GM19239 (cell line): Measurements from ENCODE around the gene MRGPRF.
A peak's percentile ranks its signal among the peaks of the same experiment; 100 is the strongest.

Experiments
- DNase-seq: peaks from one replicate; pipeline ENCODE4 v3.0.0; 2011; ENCODE audit warnings: low spot score; ENCODE audit not compliant: insufficient read length
- FAIRE-seq: peaks from 2 replicates; lab custom pipeline; 2011; peaks lifted over from hg19 to GRCh38; lab: Jason Lieb, UNC

MRGPRF gene

DNA sequence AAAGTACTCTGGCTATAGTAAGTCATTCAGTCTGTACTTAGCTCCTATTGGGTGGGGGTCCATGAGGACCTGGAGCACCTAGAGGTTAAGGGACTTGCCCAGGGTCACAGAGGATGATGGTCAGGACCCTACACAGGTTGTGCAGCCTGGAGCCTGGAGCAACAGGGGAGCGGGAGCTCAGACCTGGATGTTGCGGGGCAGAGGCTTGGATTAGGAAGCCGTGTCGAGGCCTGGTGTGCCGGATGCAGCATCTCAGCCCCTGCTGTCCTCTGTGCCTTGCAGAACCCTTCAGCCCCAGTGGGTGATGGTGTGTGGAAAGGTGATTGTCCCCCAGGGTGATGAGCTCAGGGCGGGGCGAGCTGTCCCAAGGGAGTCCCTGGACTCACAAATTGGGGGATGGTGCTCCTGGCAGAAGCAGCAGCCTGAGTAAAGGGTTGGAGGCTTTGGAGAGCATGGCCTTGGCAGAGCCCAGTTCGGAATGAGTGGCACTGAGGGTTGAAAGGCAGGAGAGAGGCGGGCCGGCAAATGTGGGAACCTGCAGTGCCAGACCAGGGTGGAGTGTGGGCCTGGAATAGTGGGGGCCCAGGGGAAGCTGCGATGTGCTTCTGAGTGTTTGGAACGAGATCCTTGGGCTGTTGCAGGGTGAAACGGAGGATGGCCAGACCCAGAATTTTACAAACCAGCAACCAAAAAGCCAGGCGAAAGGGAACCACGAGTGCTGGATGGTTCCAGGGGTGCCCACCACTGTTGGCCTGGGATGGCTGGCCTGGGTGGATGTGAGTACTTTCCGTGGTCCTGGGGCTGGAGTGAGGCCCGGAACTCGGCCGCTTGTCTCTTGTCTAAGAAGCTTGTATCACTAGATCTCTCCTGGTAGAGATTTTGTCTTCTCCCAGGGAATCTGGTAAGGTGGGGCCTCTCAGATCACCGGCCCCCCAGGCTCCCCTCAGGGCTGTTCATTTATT, 38.6 kb upstream of the MRGPRF start:
- DNase-seq (no peak), FAIRE-seq (no peak)

DNA sequence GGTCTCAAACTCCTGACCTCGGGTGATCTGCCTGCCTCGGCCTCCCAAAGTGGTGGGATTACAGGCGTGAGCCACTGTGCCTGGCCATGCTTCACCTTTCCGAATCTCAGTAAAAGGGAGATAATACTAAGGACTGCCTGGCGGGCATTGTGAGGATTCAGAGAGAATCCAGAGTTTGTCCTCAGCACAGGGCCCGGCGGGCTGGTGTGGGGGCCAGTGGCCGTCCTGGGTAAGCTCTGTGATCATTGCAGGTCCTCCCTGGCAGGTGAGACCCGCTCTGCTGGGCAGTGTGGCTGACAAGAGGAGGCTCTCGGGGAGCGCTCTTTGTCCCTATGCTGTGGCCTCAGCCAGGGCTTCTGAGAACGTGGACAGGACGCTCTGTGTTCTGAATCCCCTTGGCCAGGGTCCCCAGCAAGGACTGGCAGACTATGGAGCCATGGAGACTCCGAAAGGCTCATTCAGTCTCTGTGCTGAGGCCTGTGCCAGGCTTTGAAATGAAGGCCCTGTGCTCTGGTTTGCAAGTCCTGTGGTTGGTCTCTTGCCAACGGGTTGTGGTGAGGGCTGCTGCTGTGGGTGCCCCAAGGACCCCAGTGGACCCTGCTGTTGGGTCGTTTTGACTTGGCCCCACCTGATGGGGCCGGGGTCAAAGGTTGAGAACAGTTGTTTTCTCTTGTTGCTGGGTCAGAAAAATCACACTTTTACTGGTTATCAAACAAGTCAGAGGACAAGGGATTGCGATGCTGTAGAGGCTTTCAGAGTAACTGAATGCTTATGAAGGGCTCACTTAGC, 37.7 kb upstream of the MRGPRF start:
- FAIRE-seq (no peak), DNase-seq (no peak)

DNA sequence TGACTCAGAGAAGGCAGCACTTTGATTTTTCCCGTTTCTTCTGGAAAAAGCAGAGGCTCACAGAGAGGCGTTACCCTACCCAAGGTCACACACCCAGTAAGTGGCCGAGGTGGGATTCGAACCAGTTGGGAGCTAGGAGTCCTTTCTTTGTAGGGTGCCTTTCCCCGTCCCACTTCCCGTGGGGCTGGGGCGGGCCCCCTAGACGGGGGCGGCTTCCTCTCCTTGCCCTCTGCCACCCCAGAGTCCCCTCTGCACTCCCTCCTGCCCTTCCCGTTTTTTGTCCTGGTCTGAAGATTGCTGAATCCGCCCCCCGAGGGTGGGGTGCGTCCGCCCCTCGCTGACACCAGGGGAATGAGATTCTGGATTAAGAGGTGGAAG, 36.4 kb upstream of the MRGPRF start:
- no peak for DNase-seq
- peak; percentile 31 for FAIRE-seq

DNA sequence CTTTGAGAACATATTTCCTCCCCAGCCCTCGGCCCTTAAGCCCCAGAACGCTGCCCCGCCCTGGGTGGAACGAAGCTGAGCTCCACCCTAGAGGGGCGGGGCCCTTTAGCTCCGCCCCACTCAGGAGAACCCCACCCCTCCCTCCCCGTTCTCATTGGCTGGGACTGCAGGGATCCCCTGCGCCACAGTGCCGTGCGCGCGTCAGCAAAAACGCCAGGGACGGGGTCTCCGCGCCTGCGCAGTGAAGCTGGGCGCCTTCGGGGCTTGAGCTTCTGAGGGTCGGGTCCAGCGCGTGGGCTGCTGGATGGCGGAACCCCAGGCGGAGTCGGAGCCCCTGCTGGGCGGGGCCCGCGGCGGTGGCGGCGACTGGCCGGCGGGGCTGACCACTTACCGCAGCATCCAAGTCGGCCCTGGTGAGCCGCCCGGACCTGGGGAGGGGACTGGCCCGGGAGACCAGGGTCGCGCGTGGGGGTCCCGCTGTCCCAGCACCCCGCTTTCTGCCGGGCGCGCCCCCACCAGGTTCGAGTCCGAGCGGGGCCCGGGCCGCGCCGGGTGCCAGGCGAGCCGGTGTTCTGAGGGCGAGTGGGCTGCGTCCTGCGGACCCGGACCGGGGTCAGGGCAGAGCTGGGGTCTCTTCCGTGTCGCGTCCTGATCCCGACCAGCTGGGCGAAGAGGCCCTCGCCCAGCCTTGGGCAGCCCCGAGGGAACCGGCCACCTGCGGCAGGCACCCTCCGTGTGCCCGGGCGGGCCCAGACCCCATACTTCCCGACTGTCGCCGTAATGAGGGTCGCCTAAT, 35.8 kb upstream of the MRGPRF start, which contains the start of gene TPCN2:
Gene TPCN2, plus strand, starts transcription at position 239 of the 796 bp plus-strand sequence. Its CDS starts 66 bp downstream, at position 305.
- FAIRE-seq (peak; percentile 95), DNase-seq (peak; percentile 94)

DNA sequence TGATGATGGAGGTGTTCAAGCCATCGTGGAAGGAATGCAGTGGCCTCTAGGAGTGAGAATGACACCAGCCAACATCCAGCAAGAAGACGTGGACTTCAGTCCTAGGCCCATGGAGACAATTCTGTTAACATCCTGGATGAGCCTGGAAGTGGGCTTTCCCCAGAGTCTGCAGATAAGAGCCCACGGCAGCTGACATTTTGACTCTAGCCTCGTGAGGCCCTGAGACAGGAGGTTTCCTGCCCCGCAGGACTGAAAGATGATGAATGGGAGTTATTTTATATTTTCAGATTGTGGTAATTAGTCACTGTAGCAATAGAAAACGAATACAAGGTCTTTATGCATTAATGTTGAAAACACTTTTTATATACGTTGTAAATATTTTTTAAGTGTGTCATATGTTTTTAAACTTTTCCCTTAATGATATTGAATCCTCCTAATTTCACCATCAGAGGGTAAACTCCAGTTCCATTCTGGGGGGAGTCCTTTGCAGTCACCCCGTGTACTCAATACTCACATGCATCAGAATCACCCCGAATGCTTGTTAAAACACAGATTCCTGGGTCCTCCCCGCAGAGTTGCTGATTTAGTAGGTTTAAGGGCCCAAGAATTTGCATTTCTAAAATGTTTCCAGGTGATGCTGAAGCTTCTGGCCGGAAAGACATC, 35.1 kb upstream of the MRGPRF start:
- no peak for DNase-seq
- no peak for FAIRE-seq

DNA sequence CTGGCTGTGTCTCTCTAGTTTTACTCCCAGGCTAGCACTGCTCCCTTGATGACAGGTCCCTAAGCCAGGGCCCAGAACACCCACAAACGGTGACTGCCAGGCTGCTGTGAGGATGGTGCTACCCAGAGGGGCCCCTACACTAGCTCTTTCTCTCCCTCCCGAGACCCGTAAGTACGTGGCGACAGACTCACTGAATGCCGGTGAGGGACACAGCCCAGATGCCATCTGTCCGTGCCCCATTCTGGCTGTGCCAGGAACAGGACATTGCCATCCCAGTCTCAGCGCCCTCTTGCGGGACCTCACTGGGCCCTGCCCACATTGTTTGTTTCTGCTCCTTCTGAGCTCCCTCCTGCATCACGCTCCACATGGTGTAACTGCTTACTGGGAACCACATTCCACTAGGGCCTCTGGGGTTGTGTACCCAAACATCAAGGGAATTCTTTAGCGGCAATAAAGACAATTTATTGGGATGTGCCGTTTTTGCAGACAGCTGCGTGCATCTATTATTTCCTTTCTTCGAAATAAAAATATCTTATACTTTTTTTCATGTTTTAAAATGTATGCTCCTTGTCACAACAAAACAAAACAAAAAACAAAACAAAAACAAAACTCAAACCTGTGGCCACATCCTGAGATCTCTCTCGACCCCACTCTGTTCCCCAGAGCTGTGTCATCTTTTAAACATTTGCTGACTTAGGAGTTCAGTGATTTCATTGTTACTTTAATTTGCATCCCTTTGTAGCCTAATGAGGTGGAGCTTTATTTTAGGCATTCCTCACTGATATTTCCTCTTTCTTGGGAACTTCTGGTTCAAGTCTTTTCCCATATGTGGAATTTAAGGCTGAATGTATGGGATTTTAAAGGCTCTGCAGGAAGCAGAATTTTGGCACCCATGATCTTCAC, 31.3 kb upstream of the MRGPRF start:
- FAIRE-seq (no peak), DNase-seq (no peak)

DNA sequence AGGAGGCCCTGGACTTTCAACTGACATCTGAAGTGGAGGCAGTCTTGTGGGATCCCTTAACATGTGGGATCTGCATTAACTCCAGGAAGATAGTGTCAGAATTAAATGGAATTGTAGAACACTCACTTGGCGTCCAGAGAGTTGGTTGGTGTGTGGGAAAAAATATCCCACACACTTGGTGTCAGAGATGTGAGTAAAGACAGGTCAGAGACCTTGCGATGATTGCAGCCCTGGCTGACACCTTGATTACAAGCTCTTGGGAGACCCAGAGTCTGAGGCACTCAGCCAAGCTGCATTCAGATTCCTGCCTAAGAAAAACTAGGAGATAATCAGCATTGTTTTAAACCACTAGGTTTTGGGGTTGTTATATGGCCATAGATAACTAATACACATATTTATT, 28.5 kb upstream of the MRGPRF start:
- FAIRE-seq (no peak), DNase-seq (no peak)

DNA sequence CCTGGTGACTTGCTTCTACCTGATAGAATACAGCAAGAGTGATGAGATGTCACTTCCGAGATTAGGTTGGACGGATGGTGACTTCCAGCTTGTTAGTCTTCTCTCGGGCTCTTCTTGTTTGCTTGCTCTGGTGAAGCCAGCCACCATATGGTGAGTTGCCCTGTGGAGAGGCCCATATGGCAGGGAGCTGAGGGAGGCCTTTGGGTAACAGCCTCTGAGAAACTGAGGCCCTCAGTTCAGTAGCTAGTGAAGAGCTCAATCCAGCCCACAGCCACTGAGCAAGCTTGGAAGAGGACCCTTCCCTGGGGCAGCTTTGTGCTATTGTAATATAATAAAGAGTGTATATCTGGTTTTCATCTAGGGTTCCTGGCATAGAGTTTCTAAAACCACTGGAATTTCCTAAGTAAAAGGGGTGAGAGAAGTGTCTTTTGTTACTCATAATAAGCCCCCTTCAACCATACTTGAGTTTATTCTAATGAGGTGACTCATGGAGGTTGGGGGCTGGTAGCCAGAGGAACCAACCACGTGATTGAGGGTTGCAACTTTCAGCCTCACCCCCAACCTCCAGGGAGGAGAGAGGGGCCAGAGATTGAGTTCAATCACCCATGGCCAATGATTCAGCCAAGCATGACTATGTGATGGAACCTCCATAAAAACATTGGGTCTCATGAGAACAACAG, 27.7 kb upstream of the MRGPRF start:
- FAIRE-seq (no peak), DNase-seq (no peak)

DNA sequence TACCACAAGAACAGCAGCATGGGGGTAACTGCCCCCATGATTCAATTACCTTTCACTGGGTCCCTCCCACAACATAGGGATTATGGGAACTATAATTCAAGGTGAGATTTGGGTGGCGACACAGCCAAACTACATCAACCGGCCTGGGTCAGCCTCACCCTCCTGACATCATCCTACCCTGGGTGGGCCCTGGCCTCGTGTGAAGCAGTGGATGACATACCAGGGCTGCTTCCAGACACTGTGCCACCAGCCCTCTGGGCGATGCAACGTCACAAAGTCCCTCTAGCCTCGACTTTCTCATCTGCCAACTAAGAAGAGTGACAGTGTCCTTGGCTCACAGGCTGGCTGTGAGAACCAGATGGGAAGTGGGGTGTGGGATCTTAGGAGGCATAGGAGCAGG, 27.0 kb upstream of the MRGPRF start:
- no peak for FAIRE-seq

DNA sequence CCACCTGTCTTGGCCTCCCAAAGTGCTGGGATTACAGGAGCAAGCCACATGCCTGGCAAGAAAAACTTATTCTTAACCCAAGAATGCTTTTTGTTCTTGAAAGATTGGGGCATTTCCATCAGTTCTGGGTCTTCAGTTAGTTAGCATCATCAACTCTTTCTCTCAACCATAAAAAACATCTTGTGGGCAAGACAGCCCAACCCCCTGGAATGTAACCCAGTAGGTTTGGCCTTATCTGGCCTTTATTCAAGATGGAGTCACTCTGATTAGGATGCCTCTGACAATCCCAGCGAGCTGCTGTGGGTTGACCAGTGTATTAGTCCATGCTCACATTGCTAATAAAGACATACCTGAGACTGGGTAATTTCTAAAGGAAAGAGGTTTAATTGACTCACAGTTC, 26.5 kb upstream of the MRGPRF start:
- no peak for DNase-seq
- FAIRE-seq = no peak

More for the DNA sequence above, 27.0 kb upstream of the MRGPRF start:
- no peak for DNase-seq

DNA sequence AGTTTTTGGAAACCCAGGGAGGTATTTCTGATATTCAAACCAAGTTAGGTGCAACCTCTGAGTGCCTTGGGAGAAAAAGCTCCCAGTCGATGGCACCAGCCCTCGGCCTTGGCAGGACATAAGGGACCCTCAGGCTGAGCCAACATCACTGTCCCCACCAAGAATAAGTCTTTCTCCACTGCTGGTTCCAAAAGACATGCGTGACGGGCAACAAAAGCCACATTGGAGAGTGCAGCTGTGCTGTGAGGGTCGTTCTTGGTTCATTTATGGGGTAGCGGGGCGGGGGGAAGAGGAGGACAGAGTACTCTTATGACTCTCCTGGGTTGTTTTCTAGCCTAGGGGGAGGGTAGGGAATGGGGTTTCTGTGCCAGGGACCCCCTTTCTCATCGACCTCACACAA, 24.5 kb upstream of the MRGPRF start:
- no peak for FAIRE-seq
- no peak for DNase-seq

DNA sequence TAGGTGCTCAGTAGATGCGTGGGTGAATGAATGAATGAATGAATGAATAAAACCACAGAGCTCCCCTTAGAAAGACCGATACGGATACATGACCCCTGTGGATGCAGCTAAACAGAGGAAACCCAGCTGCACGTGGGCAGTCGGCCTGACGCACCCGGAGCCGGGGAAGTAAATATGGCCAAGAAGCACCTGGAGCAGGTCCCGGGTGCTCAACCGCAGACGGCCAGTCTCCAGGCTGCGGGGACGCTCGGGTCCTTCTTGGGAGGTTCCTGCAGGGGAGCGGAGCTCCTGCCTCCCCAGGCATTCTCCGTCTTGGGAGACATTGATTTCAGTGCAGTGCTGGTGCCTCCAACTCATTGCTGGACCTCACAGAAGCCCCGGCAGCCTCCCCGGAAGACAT, 24.0 kb upstream of the MRGPRF start:
- FAIRE-seq = no peak

DNA sequence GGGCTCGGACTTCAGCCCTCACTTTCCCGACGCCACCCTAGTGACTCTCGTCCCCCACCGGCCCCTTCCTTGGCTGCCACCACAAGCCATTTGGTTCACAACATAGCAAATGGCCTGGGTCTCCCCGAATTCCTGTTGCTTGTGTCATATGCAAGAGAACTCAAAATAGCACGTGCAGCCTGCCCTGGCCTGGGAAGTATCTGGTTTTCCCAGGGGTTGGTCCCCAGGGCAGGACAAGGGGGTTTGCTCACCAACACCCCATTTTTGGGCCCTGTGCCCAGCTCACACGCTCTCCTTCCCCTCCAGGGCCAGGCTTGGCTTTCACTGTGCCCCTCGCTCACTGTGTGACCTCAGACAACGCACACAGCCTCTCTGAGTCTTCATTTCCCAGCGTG, 22.9 kb upstream of the MRGPRF start:
- FAIRE-seq (no peak), DNase-seq (no peak)

More for the DNA sequence above, 24.0 kb upstream of the MRGPRF start:
- DNase-seq = no peak

DNA sequence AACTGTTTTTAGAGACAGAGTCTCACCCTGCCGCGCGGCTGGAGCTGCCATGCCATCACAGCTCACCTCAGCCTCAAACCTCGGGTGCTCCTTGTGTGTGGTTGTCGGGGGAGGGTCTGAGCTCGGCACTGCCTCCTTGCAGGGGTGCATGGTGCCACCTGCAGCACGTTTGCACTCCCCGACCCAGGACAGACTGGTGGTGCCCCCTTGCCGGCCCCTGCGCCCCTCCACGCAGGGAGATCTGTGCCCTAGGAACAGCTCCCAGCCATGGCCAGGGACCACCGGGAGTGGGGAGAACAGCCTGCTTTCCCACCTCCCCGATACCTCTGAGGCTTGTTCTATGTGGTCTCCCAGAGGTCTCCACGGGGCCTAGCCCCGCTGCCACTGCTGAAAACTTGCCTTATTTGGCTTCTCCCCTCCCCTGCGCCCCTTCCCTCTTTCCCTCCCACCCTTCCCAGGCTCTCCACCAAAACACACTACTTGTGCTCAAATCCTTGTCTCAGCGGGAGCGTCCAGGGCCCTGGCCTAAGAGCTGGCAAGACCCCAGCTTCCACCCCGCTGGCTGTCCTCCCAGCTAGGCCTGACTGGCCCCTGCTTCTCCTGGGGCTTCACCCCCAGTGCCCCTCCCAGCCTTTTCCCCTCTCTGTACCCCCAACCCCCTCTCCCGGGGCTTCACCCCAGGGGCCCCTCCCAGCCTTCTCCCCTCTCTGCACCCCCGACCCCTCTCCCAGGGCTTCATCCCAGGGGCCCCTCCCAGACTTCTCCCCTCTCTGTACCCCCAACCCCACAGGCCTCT, 22.3 kb upstream of the MRGPRF start:
- DNase-seq = no peak
- FAIRE-seq = no peak

DNA sequence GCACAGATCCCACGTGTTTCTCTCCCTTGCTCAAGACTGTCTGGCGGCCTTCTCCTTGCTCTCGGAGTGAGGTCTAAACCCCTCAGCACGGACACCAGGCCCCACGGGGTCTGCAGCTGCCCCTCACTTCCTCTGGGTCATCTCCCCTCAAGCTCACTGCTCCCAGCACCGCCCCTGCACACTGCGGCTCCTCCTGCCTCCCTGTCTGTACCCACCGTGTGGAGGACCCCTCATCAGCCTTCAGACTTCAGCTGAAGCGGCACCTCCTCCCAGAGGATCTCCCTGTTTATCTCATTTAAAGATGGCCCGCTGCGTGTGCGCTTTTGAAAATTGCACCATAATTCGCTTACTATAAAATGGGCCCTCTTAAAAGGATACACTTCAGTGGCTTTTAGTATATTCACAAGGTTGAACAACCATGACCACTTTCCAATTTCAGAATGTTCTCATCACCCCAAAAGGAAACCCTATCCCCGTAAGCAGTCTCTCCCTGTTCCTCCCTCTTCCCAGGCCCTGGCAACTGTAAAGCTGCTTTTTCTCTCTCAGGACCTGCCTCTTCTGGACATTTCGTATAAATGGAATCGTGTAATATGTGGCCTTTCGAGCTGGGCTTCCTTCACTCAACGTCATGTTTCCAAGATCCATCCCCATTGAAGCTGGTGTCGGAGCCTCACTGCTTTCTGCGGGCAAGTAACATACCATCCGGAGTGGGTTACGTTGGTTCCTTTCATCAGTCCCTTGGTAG, 21.2 kb upstream of the MRGPRF start:
- no peak for FAIRE-seq
- no peak for DNase-seq

DNA sequence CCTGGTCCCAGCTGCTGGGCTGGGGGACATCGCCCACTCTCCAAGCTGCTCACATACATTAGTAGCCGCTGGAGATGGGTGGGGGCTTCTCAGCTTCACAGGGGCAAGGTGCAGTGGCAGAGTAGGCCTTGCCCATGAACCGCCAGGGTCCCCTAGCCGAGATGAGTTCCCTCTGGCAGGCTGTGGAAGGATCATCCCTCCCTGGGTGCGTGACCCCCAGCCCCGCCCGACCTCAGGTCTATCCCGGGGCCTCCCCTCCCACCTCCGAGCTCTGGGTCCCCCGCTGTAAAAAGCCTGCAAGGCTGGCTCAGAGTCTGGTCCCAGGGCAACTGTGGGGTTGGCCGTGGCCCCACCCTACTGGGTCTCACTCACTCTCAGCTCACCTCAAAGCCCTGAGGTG, 20.4 kb upstream of the MRGPRF start:
- FAIRE-seq = no peak

DNA sequence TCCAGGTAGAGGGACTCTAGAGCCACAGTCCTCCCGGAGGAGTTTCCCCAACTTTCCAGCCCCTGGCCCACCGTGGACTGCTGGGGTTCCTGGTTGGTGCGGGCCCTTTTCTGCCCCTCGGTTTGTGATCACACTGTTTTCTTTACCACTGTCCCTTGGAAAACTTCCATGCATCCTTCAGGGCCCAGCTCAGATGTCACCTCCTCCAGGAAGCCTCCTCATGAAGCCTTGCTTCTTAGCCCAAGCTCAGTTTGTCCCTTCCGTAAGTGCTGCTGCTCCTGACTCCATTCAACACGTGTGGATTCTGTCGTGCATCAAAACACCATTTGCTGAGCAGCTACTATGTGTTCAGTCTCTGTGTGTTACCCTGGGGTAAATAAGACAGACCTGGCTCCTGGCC, 19.8 kb upstream of the MRGPRF start:
- DNase-seq (no peak), FAIRE-seq (no peak)

More for the DNA sequence above, 20.4 kb upstream of the MRGPRF start:
- DNase-seq = no peak
